Measurements from ENCODE around the gene PTPRG. TPM values are rescaled to one million over a fixed set of nuclear protein-coding genes. Genes with fewer than 3 reads are reported as not detected.

The PTPRG gene
- total and polyA plus RNA-seq, 2 donors (not counting 3 experiments of a cell fraction or from before 2014, with no cell fraction given), result 8.9 to 39.1 TPM

GRCh38 chr3:61928776-61929314 lies 367.5 kb downstream of the PTPRG start:
- TF ChIP-seq POLR2A (IDR thresholded peaks at IDR 0.05; ENCODE audit: low read depth, low read length), result no peak
- TF ChIP-seq MYC (IDR thresholded peaks at IDR 0.05; ENCODE audit: low read depth, low read length), result no peak
- TF ChIP-seq EZH2 (IDR thresholded peaks at IDR 0.05; ENCODE audit: borderline replicate concordance, low read depth, low read length, severe bottlenecking), result no peak
- no peak for TF ChIP-seq POLR2AphosphoS5 (IDR thresholded peaks at IDR 0.05; ENCODE audit: insufficient read depth, low read depth, low read length)
- TF ChIP-seq JUN (IDR thresholded peaks at IDR 0.05; ENCODE audit: borderline replicate concordance, insufficient read depth, insufficient read length, low read depth), result no peak
- no peak for TF ChIP-seq MAX (IDR thresholded peaks at IDR 0.05; ENCODE audit: insufficient read depth, insufficient read length)
- TF ChIP-seq, protein P1, sequence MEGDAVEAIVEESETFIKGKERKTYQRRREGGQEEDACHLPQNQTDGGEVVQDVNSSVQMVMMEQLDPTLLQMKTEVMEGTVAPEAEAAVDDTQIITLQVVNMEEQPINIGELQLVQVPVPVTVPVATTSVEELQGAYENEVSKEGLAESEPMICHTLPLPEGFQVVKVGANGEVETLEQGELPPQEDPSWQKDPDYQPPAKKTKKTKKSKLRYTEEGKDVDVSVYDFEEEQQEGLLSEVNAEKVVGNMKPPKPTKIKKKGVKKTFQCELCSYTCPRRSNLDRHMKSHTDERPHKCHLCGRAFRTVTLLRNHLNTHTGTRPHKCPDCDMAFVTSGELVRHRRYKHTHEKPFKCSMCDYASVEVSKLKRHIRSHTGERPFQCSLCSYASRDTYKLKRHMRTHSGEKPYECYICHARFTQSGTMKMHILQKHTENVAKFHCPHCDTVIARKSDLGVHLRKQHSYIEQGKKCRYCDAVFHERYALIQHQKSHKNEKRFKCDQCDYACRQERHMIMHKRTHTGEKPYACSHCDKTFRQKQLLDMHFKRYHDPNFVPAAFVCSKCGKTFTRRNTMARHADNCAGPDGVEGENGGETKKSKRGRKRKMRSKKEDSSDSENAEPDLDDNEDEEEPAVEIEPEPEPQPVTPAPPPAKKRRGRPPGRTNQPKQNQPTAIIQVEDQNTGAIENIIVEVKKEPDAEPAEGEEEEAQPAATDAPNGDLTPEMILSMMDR (IDR thresholded peaks at IDR 0.05; ENCODE audit: extremely low read depth in 1 of 2, insufficient read depth in 1 of 2, low read depth in 1 of 2, low read length in 2 of 2), result no peak
- no peak for TF ChIP-seq GATA2 (IDR thresholded peaks at IDR 0.05; ENCODE audit: insufficient read depth, insufficient read length, low read depth, low read length)
- no peak for TF ChIP-seq FOS (IDR thresholded peaks at IDR 0.05; ENCODE audit: borderline replicate concordance, insufficient read depth, low read length)
- Histone ChIP-seq H3K36me3 (ENCODE audit: control insufficient read depth in 2 of 2, extremely low read depth in 1 of 2, insufficient read depth in 2 of 2, low read length in 2 of 2) (no peaks in the 10 kb centered on the region), H3K79me2 (ENCODE audit: control insufficient read depth, insufficient read depth, low read length) (no peaks in the 10 kb centered on the region), H3K4me3 (replicated peaks in 1 of 3; ENCODE audit: insufficient read depth in 1 of 3, low read depth in 1 of 3, low read length in 3 of 3) (no peak overlapping the region), H3K4me2 (ENCODE audit: insufficient read depth, low read length) (no peak overlapping the region), H3K27me3 (ENCODE audit: control insufficient read depth in 2 of 2, insufficient read depth in 2 of 2, low read length in 2 of 2) (no peaks in the 10 kb centered on the region), H4K20me1 (replicated peaks; ENCODE audit: control insufficient read depth, extremely low read depth, insufficient read depth, low read length) (no peaks in the 10 kb centered on the region), H3K4me1 (ENCODE audit: control insufficient read depth, extremely low read depth, insufficient read depth, low read length) (peaks cover 11% of the 10 kb centered on the region), H2AFZ (ENCODE audit: low read depth, low read length) (no peak overlapping the region), H3K27ac (ENCODE audit: insufficient read depth, low read depth, low read length) (no peak overlapping the region), H3K9ac (replicated peaks; ENCODE audit: extremely low read depth, insufficient read depth, low read length) (no peak overlapping the region), H3K9me1 (replicated peaks; ENCODE audit: control insufficient read depth, extremely low read depth, insufficient read depth, low read length) (no peaks in the 10 kb centered on the region), H3K9me3 (replicated peaks; ENCODE audit: control insufficient read depth, insufficient read depth, low read length) (no peaks in the 10 kb centered on the region)
- CTCF ChIA-PET, result interaction anchor here (1.5 kb wide), 1 partner anchor 54 kb away, joined by 3 read pairs; no protein-coding TSS in a partner anchor
- intact Hi-C loops (cut with micrococcal nuclease), result loop anchor here (2.0 kb wide), 1 partner anchor 364 kb away; no protein-coding TSS in a partner anchor
- dilution Hi-C loops (cut with MboI; ENCODE audit: extremely low pct_ligation_motif_present, low sequenced_read_pairs), result no loop called here
- DNase-seq (ENCODE audit: low read depth, low spot score) (no peak), FAIRE-seq (no peak)
- no TSS peak for BruUV-seq (replicated peaks)
- POLR2A ChIA-PET, result no interaction called here
